Stimulated activated effector memory CD8-positive, alpha-beta T cell treated with anti-CD3 and anti-CD28 coated beads, Interleukin-12 subunit alpha, Interleukin-12 subunit beta, amount 100 ng/mL, for 72 hours (primary cell): Measurements from ENCODE around the gene MTUS2.

Source experiments
- ATAC-seq: fragments of 150-1000 bp; cut with Tn5 transposase; 2 replicates; pipeline ENCODE4 v1.10.0; 2021
- DNase-seq, 2 donors: peaks; one replicate each; pipeline ENCODE4 v3.0.0; 2021 to 2022; ENCODE audit warnings: low spot score in 2 of 2
- H3K27ac Mint-ChIP-seq: one replicate; pipeline ENCODE4 v1.8.0; 2022; ENCODE audit warnings: mild to moderate bottlenecking, mixed read lengths
- H3K36me3 Mint-ChIP-seq: one replicate; pipeline ENCODE4 v1.8.0; 2022; ENCODE audit warnings: mild to moderate bottlenecking, mixed read lengths
- H3K4me1 Mint-ChIP-seq: one replicate; pipeline ENCODE4 v1.8.0; 2022; ENCODE audit warnings: mixed read lengths
- H3K4me3 Mint-ChIP-seq: one replicate; pipeline ENCODE4 v1.8.0; 2022; ENCODE audit warnings: mild to moderate bottlenecking, mixed read lengths
- H3K9me3 Mint-ChIP-seq: one replicate; pipeline ENCODE4 v1.8.0; 2022; ENCODE audit warnings: mixed read lengths

The MTUS2 gene

DNA sequence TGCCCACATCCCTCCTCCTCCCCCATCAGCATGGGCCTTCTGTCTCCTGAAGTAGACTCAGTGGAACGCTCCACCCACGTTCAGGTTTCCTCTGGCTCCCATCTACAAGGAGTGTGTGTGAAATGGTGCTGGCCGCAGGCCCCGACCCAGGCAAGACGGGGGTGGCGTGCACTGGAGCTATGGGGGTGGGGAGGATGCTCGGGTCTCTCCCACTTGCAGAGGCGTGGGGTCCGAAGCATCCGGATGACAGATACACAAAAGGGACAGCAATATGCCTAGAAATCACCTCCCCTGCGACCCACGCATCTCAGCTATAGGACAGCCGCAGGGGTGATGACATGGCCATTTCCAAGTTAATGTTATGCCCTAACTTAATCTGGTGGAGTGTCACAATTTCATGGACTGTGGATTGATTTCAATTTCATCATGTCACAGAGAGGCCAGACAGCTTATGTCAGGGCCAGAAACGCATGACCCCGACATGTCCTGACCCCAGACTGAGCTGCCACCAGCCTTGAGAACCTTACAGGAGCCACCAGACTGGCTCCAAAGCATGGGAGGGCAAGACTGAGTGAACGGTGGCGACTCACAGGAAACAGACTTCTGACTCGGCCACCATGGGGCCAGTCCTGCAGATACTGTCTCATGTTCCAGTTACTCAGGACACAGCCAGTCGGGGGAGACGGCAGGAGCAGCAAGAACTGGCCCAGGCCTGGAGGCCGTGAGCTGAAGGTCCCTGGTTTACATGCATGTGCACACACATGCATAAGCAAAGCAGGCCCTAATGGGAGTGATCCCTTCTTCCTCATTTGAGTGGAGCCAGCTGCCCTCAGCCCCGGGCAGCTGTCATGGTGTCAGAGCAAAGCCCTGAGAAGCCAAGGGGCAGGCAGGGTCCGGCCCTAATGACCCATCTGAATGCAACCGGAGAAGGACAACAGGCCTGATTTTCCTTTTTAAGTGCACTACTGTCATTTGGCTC is 693.2 kb downstream of the MTUS2 start:
- H3K4me3 Mint-ChIP-seq = no peak overlapping the region
- no peaks in the 10 kb centered on the region for H3K9me3 Mint-ChIP-seq
- ATAC-seq (peak; percentile 22), DNase-seq (no peak)
- peaks cover 8% of the 10 kb centered on the region for H3K4me1 Mint-ChIP-seq
- peaks cover 84% of the 10 kb centered on the region for H3K36me3 Mint-ChIP-seq
- H3K27ac Mint-ChIP-seq = peak overlapping the region; percentile 80

- H3K27ac Mint-ChIP-seq = peak overlapping the region; percentile 80
- no peak overlapping the region for H3K4me3 Mint-ChIP-seq
- peaks cover 92% of the 10 kb centered on the region for H3K36me3 Mint-ChIP-seq
- no peak for ATAC-seq
- H3K4me1 Mint-ChIP-seq = peaks cover 8% of the 10 kb centered on the region
- H3K9me3 Mint-ChIP-seq = no peaks in the 10 kb centered on the region
- no peak for DNase-seq
These were observed 694.0 kb downstream of the MTUS2 start for GRCh38 chr13:29513981-29514719.

DNA sequence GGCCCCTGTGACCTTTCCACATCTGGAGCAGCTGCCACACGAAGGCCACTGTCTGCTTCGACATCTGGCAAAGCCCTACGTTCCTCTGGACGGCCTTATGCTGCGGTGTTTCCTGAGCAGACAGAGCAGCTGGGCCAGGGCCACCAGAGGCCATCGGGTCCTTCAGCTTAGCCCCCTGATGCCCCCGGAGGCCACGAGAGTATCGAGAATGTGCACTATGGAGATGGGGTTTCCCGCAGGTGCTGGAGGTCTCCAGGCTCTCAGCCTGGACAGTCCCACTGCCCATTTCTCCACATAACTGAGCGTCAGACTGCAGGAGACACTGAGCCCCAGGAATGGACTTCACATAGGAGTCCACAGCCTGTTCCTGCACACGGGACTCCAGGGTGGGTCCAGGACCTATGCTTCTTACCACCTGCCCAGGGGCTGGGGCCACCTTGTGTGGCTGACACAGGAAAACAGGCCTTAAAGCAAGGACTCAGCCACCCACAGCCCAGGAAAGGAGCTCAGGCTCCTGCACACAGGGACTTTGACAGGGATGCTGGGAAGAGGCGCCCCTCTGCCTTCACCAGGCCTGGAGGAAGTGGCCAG is 694.7 kb downstream of the MTUS2 start:
- H3K36me3 Mint-ChIP-seq = peaks cover 96% of the 10 kb centered on the region

DNA sequence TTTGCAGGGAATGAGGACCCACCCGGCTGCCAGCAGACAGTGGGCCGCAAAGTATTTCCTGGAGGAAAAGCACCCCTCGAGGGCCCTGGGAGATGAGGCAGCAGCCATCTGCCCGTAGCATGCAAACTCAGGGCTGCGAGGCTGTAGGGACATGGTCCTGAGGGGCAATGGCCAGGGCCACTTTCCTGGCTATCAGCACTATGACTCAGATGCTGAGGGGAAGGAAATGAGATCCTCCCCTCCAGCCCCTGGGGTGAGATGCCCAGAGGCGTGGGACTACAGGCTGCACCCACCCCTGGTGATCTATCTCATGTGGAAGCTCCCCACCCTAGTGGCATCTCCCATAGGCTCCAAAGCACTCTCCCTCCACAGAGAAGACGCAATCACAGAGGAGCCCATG is 695.2 kb downstream of the MTUS2 start:
- peaks cover 8% of the 10 kb centered on the region for H3K4me1 Mint-ChIP-seq
- ATAC-seq (no peak), DNase-seq (no peak)
- H3K4me3 Mint-ChIP-seq = no peak overlapping the region
- H3K27ac Mint-ChIP-seq = no peak overlapping the region
- H3K36me3 Mint-ChIP-seq = peaks cover 96% of the 10 kb centered on the region
- no peaks in the 10 kb centered on the region for H3K9me3 Mint-ChIP-seq

More for the DNA sequence above, 694.7 kb downstream of the MTUS2 start:
- Mint-ChIP-seq H3K27ac (no peak overlapping the region), H3K9me3 (no peaks in the 10 kb centered on the region), H3K4me3 (no peak overlapping the region), H3K4me1 (peaks cover 8% of the 10 kb centered on the region)
- no peak for DNase-seq
- ATAC-seq = no peak

- Mint-ChIP-seq H3K4me1 (peaks cover 8% of the 10 kb centered on the region), H3K9me3 (no peaks in the 10 kb centered on the region), H3K27ac (no peak overlapping the region), H3K4me3 (no peak overlapping the region), H3K36me3 (peaks cover 96% of the 10 kb centered on the region)
- ATAC-seq = no peak
- no peak for DNase-seq
These were observed 695.9 kb downstream of the MTUS2 start for GRCh38 chr13:29516012-29516411.

DNA sequence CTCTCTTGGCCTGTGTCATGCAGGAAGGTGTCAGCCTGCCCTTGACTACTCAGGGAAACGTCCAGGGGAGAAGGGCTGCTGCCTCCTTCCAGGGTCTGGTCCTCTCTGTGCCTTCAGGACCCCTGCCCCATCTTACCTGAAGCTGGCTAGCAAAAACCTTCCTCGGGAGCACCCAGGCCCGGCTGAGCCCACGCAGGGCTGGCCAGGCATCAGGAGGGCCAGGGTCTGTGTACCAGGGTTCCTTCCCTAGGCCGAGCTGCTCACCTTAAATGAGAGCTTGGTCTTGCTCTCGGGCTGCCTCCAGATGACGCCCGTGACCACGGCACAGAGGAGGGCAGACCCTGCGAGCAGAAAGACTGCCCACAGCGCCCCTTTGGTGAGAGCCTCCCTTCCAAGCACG is 696.7 kb downstream of the MTUS2 start:
- ATAC-seq = no peak
- Mint-ChIP-seq H3K36me3 (peaks cover 96% of the 10 kb centered on the region), H3K4me3 (no peak overlapping the region), H3K4me1 (peaks cover 8% of the 10 kb centered on the region), H3K27ac (no peak overlapping the region), H3K9me3 (no peaks in the 10 kb centered on the region)
- DNase-seq = no peak

- ATAC-seq (no peak), DNase-seq (no peak)
- Mint-ChIP-seq H3K36me3 (peaks cover 96% of the 10 kb centered on the region), H3K27ac (no peak overlapping the region), H3K4me1 (no peaks in the 10 kb centered on the region), H3K4me3 (no peak overlapping the region), H3K9me3 (no peaks in the 10 kb centered on the region)
These were observed 699.8 kb downstream of the MTUS2 start for GRCh38 chr13:29519921-29520320.

- no peak overlapping the region for H3K4me3 Mint-ChIP-seq
- no peaks in the 10 kb centered on the region for H3K4me1 Mint-ChIP-seq
- no peak overlapping the region for H3K27ac Mint-ChIP-seq
- no peak for ATAC-seq
- H3K9me3 Mint-ChIP-seq = no peaks in the 10 kb centered on the region
- peaks cover 95% of the 10 kb centered on the region for H3K36me3 Mint-ChIP-seq
- DNase-seq = no peak
These were observed 700.5 kb downstream of the MTUS2 start for GRCh38 chr13:29520671-29521070.

DNA sequence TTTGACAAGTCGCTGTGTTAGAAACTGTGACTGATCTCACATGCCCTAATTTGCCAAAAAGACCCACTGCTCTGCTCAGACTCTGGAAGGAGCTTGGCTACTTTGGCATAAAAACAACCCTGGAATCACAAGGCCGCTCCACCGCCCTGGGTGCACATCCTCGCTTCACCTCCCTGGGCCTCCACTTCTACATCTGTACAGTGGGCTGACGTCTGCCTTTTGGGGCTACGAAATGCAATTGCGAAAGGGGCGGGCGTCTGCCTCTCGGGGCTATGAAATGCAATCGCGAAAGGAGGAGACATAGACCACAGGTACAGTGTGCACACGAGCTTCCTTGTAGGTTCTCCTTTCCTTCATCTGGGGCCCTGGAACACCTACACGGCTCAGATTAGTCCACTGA is 701.2 kb downstream of the MTUS2 start:
- H3K4me3 Mint-ChIP-seq = no peak overlapping the region
- DNase-seq = no peak
- peaks cover 95% of the 10 kb centered on the region for H3K36me3 Mint-ChIP-seq

GRCh38 chr13:29522044-29522685 is 702.0 kb downstream of the MTUS2 start:
- ATAC-seq (no peak), DNase-seq (no peak)
- Mint-ChIP-seq H3K4me3 (no peak overlapping the region), H3K4me1 (no peaks in the 10 kb centered on the region), H3K27ac (no peak overlapping the region), H3K36me3 (peaks cover 95% of the 10 kb centered on the region), H3K9me3 (no peaks in the 10 kb centered on the region)

More for the DNA sequence above, 701.2 kb downstream of the MTUS2 start:
- H3K27ac Mint-ChIP-seq = no peak overlapping the region
- H3K9me3 Mint-ChIP-seq = no peaks in the 10 kb centered on the region
- H3K4me1 Mint-ChIP-seq = no peaks in the 10 kb centered on the region
- ATAC-seq = no peak

DNA sequence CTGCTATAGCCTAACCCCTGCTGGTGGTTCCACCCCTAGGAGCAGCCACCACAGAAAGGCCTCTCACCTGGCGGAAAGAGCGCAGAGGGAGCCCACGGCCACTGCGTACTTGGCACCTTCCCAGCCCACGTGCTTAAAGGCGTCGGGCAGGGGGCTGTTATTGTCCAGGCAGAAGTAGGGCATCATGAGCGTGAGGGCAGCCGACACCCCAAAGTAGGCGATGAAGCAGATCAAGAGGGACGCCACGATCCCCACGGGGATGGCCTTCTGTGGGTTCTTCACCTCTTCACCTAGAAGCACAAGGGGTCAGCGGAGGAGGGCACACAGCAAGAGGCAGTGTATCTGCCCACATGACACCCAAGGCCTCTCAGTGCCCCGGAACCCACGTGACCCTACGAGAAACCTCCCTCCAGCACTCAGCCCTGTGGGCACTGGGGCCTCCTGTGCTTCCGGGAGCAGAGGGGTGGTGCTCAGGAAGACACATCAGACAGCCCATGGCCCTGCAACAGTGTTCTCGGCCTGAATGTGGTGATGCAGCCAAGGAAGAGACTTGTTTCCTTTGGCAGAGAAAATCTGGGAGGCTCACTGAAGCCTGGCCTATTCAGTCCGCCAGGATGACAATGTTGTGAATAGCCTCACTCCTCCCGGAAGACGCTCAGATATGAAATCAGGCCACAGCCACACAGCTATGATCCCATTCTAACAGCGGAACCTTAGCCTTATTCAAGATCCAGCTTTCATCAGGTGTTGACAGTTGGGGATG is 703.2 kb downstream of the MTUS2 start:
- ATAC-seq (no peak), DNase-seq (no peak)
- Mint-ChIP-seq H3K27ac (no peak overlapping the region), H3K4me1 (no peaks in the 10 kb centered on the region), H3K4me3 (no peak overlapping the region), H3K9me3 (no peaks in the 10 kb centered on the region), H3K36me3 (peaks cover 95% of the 10 kb centered on the region)

- Mint-ChIP-seq H3K4me1 (peaks cover 1% of the 10 kb centered on the region), H3K4me3 (no peak overlapping the region), H3K36me3 (peaks cover 95% of the 10 kb centered on the region), H3K27ac (no peak overlapping the region), H3K9me3 (no peaks in the 10 kb centered on the region)
- ATAC-seq (no peak), DNase-seq (no peak)
These were observed 704.0 kb downstream of the MTUS2 start for GRCh38 chr13:29524176-29524575.

- Mint-ChIP-seq H3K27ac (no peak overlapping the region), H3K9me3 (no peaks in the 10 kb centered on the region), H3K4me3 (no peak overlapping the region), H3K4me1 (peaks cover 6% of the 10 kb centered on the region), H3K36me3 (peaks cover 97% of the 10 kb centered on the region)
- no peak for ATAC-seq
- DNase-seq = no peak
These were observed 704.5 kb downstream of the MTUS2 start for GRCh38 chr13:29524641-29525040.

GRCh38 chr13:29525757-29526156 is 705.6 kb downstream of the MTUS2 start:
- no peak overlapping the region for H3K4me3 Mint-ChIP-seq
- peaks cover 97% of the 10 kb centered on the region for H3K36me3 Mint-ChIP-seq
- peaks cover 11% of the 10 kb centered on the region for H3K4me1 Mint-ChIP-seq
- ATAC-seq (no peak), DNase-seq (no peak)
- no peaks in the 10 kb centered on the region for H3K9me3 Mint-ChIP-seq
- no peak overlapping the region for H3K27ac Mint-ChIP-seq
